ENCODE data around the gene GLDN. TPM values are rescaled to one million over a fixed set of nuclear protein-coding genes. Genes with fewer than 3 reads are reported as not detected.
A peak's percentile ranks its signal among the peaks of the same experiment; 100 is the strongest.

GLDN gene
- total RNA-seq, 1 experiment from 2014 or later = 0.82 TPM

DNA sequence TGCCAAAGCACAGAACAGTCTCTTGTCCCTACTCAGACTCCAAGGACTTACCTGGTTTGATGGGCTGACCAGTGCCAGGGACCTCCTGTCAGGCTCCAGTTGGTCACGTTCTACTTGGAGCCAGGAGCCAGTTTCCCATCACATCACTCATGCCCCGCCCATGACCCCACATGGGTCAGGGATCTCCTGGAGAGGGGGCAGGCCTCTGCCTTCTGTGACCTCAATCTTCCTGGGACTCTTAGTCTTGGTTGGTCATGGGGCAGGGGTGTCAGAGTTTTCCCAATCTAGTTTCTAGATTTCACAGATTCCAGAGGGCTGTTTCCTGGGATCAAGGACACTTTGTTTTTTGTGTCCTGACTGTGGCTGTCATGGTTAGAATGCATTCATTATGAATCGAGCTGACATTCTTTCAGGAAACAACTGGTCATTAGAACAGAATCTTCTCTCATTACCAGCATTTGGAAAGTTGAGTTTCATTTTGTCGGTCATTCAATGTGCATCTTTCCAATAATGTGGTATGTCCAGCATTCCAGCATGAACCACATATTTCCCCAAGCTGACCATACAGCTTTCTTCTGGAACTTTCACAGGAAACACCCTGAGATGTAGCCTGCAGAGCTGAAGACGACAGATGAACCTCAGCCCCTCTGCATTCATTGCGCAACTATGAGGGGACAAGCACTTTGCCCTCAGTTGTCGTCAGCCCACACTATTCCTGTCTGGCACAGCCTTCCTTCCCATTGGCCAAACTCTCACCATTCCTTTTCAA is 22.9 kb upstream of the GLDN start:
- no peaks in the 10 kb centered on the region for H3K27me3 Mint-ChIP-seq (ENCODE audit: insufficient read depth, unreplicated experiment)
- TF ChIP-seq, protein P1, sequence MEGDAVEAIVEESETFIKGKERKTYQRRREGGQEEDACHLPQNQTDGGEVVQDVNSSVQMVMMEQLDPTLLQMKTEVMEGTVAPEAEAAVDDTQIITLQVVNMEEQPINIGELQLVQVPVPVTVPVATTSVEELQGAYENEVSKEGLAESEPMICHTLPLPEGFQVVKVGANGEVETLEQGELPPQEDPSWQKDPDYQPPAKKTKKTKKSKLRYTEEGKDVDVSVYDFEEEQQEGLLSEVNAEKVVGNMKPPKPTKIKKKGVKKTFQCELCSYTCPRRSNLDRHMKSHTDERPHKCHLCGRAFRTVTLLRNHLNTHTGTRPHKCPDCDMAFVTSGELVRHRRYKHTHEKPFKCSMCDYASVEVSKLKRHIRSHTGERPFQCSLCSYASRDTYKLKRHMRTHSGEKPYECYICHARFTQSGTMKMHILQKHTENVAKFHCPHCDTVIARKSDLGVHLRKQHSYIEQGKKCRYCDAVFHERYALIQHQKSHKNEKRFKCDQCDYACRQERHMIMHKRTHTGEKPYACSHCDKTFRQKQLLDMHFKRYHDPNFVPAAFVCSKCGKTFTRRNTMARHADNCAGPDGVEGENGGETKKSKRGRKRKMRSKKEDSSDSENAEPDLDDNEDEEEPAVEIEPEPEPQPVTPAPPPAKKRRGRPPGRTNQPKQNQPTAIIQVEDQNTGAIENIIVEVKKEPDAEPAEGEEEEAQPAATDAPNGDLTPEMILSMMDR (IDR thresholded peaks at IDR 0.05; ENCODE audit: insufficient read depth in 1 of 2, low read depth in 1 of 2, low read length in 1 of 2, severe bottlenecking in 1 of 2, unreplicated experiment in 1 of 2) = no peak
- POLR2A ChIA-PET = no interaction called here
- Histone ChIP-seq H3K4me1 (peaks cover 20% of the 10 kb centered on the region), H3K36me3 (ENCODE audit: control insufficient read depth, insufficient read depth, low read length) (no peaks in the 10 kb centered on the region), H3K27me3 (replicated peaks; ENCODE audit: control insufficient read depth, insufficient read depth, low read length) (no peaks in the 10 kb centered on the region), H3K4me3 (ENCODE audit: low read depth, low read length) (no peak overlapping the region), H3K9me3 (no peaks in the 10 kb centered on the region)
- no peak overlapping the region for H3K4me3 Mint-ChIP-seq (ENCODE audit: unreplicated experiment)
- H3K36me3 Mint-ChIP-seq (ENCODE audit: insufficient read depth, unreplicated experiment) = no peaks in the 10 kb centered on the region
- H3K27ac Mint-ChIP-seq (ENCODE audit: unreplicated experiment) = no peak overlapping the region
- intact Hi-C loops (cut with micrococcal nuclease; ENCODE audit: unreplicated experiment) = no loop called here
- peaks cover 16% of the 10 kb centered on the region for H3K4me1 Mint-ChIP-seq (ENCODE audit: low read depth, unreplicated experiment)
- no TSS peak for BruUV-seq (replicated peaks)
- CTCF ChIA-PET = no interaction called here
- no peaks in the 10 kb centered on the region for H3K9me3 Mint-ChIP-seq (ENCODE audit: unreplicated experiment)
- no peak for DNase-seq

DNA sequence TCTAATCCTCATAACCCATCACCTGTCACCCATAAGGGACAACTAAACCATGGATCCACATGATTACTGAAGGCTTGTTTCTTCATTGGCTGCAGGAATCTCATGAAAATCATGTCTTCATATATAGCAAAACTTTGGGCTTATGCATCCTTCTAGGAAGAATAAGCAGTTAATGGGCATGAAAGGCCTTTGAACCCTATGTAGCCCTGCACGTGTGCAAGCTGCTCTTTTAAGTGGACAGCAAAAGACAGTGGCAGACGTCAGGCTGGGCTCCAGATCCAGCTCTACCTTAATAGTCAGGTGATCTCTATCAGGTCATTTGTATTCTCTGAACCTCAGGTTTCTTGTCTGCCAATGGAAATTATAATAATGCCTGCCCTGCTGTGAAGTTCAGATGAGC is 21.9 kb upstream of the GLDN start:
- POLR2A ChIA-PET = no interaction called here
- DNase-seq = no peak
- Histone ChIP-seq H3K4me3 (ENCODE audit: low read depth, low read length) (no peak overlapping the region), H3K27me3 (replicated peaks; ENCODE audit: control insufficient read depth, insufficient read depth, low read length) (no peaks in the 10 kb centered on the region), H3K9me3 (no peaks in the 10 kb centered on the region), H3K4me1 (peaks cover 17% of the 10 kb centered on the region), H3K36me3 (ENCODE audit: control insufficient read depth, insufficient read depth, low read length) (no peaks in the 10 kb centered on the region)
- Mint-ChIP-seq H3K9me3 (ENCODE audit: unreplicated experiment) (no peaks in the 10 kb centered on the region), H3K36me3 (ENCODE audit: insufficient read depth, unreplicated experiment) (no peaks in the 10 kb centered on the region), H3K27ac (ENCODE audit: unreplicated experiment) (no peak overlapping the region), H3K27me3 (ENCODE audit: insufficient read depth, unreplicated experiment) (no peaks in the 10 kb centered on the region), H3K4me3 (ENCODE audit: unreplicated experiment) (no peak overlapping the region), H3K4me1 (ENCODE audit: low read depth, unreplicated experiment) (peaks cover 15% of the 10 kb centered on the region)
- intact Hi-C loops (cut with micrococcal nuclease; ENCODE audit: unreplicated experiment) = no loop called here
- CTCF ChIA-PET = no interaction called here
- TF ChIP-seq, protein P1 (IDR thresholded peaks at IDR 0.05; ENCODE audit: insufficient read depth in 1 of 2, low read depth in 1 of 2, low read length in 1 of 2, severe bottlenecking in 1 of 2, unreplicated experiment in 1 of 2) = no peak
- no TSS peak for BruUV-seq (replicated peaks)

DNA sequence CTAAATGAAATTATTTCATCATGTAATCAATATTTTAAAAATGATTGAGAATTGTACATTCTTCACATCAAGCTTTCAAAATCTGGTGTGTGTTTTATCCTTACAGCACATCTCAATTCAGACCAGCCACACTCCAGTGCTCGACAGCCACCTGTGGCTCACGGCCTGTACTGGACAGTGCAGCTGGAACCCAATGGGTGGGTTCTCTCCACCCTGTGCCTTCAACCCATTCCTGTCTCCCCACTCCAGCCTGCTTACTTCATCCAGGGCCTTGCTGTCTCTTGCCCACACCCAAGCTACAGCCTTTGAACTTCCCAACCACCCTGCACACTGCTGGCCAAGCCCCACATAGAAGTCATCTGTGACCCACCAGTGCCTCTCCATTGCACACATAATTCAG is 20.6 kb upstream of the GLDN start:
- peaks cover 7% of the 10 kb centered on the region for H3K4me1 Mint-ChIP-seq (ENCODE audit: low read depth, unreplicated experiment)
- Histone ChIP-seq H3K27me3 (replicated peaks; ENCODE audit: control insufficient read depth, insufficient read depth, low read length) (no peaks in the 10 kb centered on the region), H3K36me3 (ENCODE audit: control insufficient read depth, insufficient read depth, low read length) (no peaks in the 10 kb centered on the region), H3K4me3 (ENCODE audit: low read depth, low read length) (no peak overlapping the region), H3K9me3 (no peaks in the 10 kb centered on the region), H3K4me1 (0 out of 2 replicates have a peak, but pooled peaks cover 5% of the 10 kb centered on the region)
- no peaks in the 10 kb centered on the region for H3K36me3 Mint-ChIP-seq (ENCODE audit: insufficient read depth, unreplicated experiment)
- DNase-seq = no peak
- TF ChIP-seq, protein P1 (IDR thresholded peaks at IDR 0.05; ENCODE audit: insufficient read depth in 1 of 2, low read depth in 1 of 2, low read length in 1 of 2, severe bottlenecking in 1 of 2, unreplicated experiment in 1 of 2) = no peak
- H3K4me3 Mint-ChIP-seq (ENCODE audit: unreplicated experiment) = no peak overlapping the region
- ChIA-PET CTCF (no interaction called here), POLR2A (no interaction called here)
- H3K27me3 Mint-ChIP-seq (ENCODE audit: insufficient read depth, unreplicated experiment) = no peaks in the 10 kb centered on the region
- peak overlapping the region; percentile 13 for H3K27ac Mint-ChIP-seq (ENCODE audit: unreplicated experiment)
- no TSS peak for BruUV-seq (replicated peaks)
- H3K9me3 Mint-ChIP-seq (ENCODE audit: unreplicated experiment) = no peaks in the 10 kb centered on the region
- intact Hi-C loops (cut with micrococcal nuclease; ENCODE audit: unreplicated experiment) = no loop called here
